SU-DHL-6 (cell line): ENCODE data around the gene TTL.

Experiments used
- CTCF ChIP-seq: fragments of 200-600 bp; sonication (generic); IDR thresholded peaks from one replicate; pipeline ENCODE4 v1.5.1; 2017; ENCODE audit warnings: antibody characterized with exemption, mild to moderate bottlenecking, low read length, moderate library complexity; ENCODE audit not compliant: insufficient read depth, poor library complexity, severe bottlenecking
- EZH2phosphoT487 ChIP-seq: fragments of 200-600 bp; sonication (generic), shearing (Covaris generic); conservative IDR thresholded peaks from 2 replicates; pipeline ENCODE4 v1.6.1; 2018; ENCODE audit warnings: mild to moderate bottlenecking, antibody characterized with exemption, low read length, moderate library complexity, mixed read lengths

GRCh38 chr2:112530728-112531127, 48.8 kb downstream of the TTL start:
- no peak for TF ChIP-seq CTCF
- no peak for TF ChIP-seq EZH2phosphoT487
